Measurements from ENCODE around the gene INTS1.
A peak's percentile ranks its signal among the peaks of the same experiment; 100 is the strongest.

Gene INTS1

DNA sequence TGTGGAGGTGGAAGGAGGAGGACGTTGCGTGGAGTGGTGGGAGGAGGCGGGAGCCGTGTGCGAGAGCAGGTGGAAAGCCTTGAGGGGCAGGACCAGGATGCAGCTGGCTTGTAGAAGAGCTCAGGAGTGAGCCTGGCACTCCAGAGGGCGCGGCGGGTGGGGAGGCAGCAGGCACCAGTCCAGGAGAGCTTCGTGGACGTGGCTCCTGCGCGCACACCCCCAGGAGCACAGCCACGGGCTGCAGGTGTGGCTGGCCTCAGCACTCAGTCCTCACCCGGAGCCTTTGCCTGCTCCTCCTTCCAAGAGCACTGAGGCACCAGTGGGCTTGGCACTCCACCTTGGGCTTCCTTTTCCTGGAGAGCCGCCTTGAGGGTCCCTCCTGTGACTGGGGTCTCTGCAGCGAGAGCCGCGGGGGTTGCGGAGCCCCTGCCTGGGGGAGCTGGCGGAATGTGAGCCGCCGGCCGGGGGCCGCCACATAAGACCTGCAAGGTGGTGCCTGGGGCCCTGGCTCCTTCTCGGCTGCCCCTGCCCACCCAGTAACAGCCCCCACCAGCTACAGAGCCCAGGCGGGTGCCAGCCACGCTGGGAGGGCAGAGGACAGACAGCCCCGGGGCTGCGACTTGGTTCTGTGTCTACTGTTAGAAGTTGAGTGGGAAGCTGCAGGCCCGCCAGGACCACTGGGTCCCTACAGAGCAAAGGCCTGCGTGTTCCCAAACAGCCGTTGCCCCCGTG is 37.4 kb upstream of the INTS1 start:
- DNase-seq: no peak

DNA sequence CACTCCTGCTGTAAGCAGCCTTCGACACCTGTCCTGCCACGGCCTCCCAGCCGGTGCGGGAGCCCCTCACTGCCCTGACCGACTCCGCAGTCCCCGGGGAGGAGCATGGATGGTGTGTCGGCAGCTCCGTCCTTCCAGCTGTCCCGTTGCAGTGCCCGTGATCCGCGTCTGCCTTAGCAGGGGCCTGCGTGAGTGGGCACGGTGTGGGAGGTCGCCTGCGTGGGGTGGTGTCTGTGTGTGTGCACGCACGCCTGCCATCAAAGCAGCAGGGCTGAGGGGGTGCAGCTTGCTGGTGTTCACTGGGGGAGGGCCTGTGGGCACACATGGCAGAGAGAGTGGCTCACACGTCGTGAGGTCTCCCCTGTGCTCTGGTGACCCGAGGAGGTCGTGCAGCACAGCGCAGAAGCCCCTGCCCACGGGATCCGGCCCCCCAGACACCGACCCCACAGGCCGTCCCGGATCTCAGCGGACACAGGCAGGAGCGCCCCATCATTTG is 36.6 kb upstream of the INTS1 start:
- no peak for DNase-seq

DNA sequence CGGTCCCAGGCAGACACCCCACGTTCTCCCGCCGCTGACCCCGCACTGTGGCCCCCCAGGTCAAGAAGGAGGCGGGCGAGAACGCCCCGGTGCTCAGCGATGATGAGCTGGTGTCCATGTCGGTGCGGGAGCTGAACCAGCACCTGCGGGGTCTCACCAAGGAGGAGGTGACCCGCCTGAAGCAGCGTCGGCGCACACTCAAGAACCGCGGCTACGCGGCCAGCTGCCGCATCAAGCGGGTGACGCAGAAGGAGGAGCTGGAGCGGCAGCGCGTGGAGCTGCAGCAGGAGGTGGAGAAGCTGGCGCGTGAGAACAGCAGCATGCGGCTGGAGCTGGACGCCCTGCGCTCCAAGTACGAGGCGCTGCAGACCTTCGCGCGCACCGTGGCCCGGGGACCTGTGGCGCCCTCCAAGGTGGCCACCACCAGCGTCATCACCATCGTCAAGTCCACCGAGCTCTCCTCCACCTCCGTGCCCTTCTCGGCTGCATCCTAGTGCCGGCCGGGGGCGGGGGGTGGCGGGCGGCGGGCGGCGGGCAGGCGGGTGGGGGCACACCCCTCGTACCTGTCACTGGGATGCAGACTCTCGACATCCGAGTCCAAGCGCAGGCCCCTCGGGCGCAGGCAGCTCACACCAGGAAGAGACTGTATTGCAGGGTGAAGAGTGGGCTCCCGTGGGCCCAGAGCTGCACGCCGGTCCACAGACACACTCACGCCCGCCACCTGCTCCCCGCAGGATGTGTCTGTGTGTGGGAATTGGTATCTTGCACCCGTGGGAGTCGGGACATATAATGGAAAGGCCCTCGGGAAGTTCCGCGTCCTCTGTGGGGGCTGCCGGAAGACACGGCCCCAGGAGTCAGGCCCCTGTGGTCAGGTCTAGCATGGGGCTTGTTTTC is 35.9 kb upstream of the INTS1 start:
- DNase-seq: no peak

DNA sequence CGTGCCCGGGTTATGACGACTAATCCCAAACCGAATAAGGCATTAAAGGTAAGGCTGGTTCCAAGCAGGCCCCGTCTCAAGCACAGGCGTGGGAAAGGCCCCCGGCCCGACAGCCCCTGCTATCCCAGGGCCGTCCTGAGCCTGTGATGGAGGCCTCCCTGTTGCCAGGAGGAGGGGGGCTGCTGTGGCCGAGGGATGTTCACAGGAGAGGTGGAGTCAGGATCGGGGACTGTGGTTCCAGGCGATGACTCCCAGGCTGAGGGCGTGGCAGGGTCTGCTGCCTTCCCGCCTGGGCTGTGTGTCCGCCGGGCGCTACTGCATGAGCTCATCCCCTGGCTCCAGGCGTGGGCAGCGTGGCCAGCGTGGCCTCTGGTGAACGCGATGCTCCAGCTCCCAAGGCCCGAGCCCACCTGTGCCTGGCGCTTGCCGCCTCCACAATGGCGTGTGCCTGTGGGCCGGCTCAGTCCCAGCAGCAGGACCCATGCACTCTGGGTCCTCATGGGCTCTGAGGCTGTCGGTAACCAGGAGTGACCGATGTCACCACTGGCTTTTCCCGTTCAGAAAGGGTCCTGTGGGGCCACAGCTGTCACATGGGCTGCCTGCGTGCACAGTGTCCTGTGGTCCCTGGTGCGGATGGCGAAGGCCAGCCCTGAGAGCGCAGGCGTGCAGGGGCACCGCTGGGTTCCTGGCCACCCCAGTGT is 35.1 kb upstream of the INTS1 start:
- no peak for DNase-seq

DNA sequence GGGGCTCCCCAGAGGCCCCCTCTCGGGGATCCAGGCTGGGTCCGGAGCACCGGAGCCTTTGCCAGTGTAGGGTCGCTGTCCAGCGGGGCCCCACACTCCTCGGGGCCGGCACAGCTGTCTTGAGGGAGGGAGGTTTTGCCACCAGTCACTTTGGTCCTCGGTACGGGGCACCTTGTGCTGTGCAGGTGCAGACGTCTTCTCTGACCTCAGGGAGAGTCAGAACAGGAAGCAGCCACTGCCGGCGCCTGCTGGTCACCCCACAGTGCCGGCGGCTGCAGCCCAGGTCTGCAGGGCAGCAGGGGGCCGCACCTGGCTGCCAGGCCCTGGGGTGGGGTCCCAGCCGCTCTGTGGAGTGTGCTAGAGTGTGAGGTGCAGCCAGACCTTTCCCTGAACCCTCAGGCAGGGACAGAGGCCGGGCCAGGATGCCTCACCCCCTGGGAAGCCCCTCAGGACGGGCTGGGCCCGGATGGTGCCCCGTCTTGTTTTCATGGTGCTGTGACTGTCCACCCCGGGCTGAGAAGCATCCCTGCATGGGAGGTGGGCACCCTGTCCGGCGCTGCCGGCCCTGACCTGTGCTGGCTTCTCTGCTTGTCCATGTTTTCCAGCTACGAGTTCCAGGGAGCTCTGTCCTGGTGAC is 34.5 kb upstream of the INTS1 start:
- no peak for DNase-seq

DNA sequence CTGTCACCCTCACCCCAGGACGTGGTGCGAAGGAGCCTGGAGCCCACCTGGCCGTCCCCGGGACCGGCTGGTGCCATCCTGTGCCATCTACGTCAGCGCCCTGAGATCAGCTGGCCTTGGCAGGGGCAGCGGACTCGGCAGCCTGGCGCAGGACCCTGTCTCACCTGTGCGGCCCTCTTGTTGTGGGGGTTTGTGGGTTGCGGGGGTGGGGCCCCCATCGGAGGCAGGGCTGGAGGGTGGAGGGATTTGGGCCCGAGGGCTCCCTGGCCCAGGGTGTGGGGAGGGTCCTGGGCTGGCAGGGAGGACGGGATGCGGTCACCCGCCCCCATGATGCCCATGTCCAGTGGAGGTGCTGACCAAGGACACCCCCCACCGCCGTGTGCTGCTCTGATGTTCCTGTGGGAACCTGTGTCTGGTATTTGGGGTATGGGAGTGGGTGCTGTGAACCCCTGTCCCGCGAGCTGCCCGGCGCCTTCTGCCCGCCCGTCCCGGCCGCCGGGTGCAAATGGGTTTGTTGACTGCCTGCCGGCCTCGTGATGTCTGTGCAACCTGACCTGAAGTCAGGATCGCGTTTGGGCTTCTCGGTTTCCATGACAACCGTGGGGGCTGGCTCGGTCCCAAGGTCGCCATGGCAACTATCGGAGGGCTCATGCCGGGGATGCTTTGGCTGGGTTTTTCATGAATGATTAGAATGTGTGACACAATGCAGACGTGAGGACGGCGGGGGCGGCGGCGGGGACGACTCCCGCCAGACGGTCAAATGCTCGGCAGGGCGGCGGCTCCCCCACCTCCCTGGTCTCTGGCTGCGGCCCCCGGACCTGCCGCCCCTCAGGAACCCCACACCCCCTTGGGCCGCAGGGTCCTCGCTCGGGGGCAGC is 33.6 kb upstream of the INTS1 start:
- DNase-seq: no peak

DNA sequence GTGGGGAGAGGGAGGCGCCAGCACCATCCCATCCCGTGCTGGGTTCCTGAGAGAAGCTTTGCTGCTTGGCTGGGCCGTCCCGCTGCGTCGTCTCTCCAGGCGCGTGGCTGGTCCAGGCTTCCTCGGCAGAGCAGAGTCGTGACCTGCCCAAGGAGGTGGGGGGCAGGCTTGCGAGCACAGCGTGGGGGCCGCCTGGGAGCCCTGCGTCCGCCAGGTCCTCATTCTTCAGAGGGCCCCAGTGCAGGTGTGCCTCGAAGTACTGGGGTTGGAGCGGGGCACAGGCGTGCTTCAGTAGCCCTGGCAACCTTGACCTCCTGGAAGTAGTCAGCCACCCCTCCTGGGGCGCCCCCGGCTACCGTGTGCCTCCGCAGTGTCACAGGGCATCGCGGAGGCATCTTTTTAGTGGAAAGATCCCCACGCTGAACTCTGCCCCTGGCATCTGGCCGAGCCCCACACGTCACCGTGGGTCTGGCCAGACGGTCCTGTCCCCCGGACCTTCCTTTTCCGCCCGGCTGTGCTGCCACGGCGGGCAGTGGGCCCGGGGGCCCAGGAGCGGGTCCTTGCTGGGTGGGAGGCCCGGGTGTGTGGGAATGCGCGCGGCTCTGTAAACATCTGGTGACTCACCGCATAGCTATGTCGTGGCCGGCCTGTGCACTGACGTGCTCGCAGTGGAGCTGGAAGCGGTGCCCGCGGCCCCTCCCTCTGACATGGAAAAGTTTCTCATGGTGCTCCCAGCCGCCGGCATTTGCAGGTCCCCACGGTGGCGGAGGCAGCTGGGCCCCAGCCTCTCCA is 32.8 kb upstream of the INTS1 start:
- no peak for DNase-seq

DNA sequence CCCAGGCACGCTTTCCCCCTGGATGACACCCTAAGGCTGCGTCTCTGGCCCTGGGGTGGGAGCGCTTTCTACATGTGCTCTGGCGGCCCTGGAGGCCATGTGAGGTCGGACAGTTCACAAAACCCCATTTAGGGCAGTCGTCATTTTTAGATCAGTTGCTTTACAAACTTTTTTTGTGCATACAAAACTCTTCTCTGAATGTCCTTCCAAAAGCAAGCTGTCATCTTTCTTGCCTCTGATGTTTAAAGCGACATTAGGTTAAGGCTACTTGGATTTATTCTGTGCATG is 32.2 kb upstream of the INTS1 start:
- no peak for DNase-seq

DNA sequence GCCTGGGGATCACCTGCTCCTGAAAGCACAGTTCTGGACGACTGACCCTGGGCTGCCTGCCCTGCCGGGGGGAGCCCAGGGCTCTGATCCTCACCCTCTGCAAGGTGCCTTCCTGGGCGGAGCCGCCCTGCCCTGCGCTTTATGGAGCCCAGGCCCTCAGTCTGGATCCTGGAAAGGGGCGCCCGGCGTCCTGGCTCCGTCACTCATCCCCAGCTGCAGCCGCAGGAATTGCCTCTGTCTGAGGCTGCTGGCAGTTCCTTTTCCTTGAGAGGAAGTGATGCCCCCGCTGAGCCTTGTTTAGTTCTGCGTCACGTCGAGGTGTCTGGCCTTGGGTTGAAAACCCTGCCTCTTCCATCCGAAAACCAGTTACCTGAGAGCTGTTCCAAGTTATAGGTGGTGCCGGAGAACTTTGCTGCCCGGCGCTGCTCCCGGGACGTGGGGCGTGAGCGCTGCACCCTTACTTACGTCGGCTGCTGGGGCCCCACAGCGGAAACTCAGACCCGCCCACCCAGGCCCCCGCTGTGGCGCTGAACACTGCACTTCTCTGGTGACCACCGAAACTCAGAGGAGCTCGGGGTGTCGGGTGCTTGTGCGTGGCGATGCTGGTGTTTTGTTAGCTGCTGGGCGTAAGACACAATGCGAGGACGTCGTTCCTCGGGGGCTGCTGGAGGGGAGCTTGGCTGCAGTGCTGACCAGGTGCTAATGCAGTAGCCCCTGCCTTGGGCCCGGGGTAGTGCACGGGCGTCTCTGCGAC is 31.7 kb upstream of the INTS1 start:
- no peak for DNase-seq

DNA sequence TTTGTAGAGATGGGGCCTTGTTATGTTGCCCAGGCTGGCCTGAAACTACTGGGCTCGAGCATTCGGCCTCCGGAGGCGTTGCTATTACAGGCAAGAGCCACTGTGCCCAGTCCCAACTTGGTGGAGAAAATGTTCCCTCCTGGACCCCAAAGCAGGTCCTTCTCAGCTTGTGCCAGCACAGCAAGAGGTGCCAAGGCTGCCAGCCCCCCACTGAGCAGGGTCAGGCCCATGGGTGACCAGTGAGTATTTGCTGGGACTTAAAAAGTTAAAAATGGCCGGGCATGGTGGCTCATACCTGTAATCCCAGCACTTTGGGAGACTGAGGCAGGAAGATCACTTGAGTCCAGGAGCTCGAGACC is 30.9 kb upstream of the INTS1 start:
- no peak for DNase-seq

DNA sequence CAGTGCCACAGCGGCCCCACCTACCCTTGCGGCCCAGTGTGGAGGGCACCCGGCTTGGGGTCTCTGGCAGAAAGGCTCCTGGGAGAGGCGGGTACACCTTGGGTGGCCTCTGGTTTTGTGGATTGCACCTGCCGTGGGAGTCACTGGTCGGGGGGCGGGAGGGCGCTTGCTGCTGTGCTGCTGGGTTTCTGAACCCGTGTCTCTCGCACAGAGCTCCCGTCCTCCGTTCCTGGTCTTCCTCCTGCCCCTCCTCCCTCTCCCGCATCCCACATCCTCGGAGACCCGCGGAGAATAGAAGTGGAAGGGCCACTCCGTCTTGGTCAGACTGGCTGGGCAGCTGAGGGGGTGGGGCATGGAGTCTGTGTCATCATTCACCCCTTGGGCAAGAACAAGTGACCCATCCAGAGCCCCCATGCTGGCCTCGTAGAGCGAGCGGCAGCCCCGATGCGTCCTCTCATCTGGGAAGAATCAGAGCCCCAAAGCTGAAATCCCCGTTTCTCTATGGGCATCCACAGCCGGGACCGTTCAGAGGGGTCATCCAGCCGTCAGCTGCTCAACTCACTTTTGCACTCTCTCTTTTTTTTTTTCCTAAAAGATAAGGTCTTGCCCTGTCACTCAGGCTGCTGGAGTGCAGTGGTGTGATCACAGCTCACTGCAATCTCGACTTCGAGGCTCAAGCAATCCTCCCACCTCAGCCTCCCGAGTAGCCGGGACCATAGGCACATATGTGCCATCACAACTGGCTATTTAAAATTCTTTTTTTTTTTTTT is 30.3 kb upstream of the INTS1 start:
- DNase-seq: no peak

DNA sequence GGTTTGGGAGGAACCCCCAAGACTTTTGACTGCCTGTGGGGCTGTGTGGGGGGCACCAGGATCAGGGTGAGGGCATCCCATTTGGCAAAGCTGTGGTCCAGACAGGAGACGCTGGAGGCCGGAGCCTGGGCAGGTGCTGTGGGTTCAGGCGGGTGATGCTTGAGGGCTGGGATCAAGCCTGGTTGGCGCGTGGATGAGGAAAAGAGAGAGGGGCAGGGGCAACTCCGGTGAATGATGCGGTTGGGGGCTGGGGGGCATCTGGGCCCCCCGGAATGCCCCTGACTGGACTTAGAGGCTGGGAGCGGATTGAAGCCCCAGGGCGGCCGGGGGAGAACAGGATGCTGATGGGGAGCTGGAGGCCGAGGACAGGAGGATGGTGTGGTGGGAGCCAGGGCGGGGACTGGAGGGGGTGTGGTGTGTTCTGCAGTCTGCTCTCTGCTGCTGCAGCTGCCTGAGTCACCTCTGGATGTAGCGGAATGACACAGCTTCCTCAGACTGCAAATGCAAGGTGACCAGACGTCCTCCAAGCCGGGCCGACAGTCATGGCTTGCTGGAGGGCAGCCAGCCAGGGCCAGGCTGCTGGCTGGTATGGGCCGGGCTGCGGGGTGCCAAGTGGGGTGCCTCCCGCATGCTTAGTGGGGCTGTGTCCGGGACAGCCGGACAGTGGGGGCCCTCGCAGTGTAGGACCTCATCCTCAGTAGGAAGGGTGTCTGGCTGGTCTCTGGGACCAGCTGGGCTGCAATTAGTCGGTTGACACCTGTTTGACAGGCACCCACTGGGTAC is 29.5 kb upstream of the INTS1 start:
- no peak for DNase-seq

DNA sequence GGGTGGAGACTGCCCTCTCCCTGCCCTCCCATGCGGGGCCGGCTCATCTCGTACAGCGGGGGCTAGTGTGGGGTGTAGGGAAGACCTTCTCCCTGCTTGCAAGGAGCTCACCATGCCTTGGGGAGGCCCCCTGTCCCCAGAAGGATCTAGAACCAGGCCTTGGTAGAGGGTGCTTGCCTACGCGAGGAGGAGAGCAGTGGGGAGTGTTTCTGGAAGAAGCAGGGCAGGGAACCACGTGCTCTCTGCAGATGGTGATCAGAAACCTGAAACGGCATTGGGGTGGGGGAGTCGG is 29.0 kb upstream of the INTS1 start:
- no peak for DNase-seq

DNA sequence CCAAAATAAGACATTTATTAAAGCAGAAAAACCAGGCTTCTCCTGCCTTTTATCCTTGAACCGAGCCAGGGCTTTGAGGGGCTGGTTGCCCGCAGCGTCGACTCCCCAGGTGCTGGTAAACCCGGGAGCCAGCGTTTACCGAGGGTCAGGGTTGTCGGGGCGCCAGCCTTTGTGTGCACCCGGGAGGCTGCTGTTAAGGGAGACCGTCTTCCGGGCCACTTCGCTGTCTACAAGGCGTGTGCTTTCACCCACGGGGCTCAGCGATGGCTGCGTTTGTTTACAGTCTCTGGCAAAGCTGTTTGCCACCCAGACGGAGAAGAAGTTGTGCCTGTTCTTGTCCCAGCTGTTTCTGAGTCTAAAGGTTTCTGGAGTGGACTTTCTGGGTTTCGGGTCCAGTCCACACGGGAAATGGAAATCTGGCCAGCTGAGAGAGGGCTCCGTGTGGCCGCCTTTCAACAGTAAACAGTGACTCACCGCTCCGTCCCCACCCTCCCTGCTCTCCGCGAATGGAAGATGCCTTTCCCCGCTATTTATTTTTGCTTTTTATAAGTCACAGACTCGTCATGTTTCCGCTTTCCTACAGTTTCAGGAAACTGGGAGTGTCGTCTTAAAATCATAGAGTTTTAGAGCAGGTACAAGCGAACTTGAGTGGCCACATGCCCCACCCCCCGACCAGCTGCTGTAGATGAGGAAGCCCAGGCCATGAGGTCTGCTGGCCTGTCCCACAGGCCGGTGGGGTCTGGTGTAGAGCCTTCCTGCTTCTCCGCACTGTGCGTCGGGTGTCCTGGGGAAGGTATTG is 28.5 kb upstream of the INTS1 start:
- peak; percentile 63 for DNase-seq

DNA sequence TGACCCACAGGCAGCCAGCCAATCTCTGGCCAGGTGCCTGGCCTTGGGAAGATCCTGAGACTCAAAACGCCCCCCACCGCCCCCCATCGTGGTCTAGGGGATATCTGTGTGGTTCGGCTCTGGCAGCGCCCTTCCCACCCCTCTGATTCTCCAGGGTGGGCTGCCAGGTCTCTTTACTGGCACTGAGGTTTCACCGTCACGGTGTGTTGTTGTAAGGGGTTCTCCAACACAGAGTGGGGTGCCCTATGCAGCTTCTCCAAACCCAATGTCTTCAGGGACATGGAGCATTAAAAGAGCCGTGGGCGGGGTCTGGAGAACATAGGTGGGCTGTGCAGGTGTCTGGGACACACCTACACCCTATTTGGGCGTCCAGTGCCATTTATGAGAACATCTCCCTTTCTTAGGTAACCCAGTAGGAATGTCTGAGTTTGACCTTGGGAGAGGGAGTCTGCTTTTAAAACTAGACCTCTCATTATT is 27.8 kb upstream of the INTS1 start:
- no peak for DNase-seq

DNA sequence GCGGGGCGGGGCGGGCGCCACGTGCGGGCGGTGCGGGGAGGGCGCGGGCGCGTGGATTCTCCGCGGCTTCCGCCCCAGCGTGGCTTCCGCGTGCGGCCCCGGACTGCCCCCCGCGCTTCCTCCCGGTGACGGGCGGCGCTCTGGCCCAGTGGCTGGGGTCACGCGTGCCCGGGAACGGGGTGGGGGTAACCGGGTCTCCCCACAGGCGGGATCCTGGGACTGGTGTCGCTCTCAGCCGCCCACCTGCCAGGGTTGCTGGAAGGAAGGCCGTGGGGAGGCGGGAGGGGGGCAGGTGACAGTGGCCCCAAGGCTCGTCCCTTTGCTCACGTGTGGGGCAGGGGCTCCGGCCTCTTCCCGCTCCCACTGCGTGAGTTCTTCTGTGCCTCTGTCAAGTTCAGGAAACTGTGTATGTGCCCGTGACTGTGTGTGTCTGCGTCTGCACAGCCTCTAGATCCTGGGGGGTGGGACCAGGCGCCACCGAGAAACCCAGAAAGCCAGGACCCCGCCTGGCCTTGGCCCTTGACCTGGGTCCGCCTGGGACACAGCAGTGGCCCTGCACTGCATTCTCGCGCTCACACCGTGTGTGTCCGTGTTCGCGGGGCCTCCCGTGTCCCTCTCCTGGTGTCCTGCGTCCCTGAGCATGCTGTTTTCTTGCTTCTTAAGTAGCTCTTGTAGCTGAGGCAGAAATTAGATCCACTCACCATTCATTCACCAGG is 27.2 kb upstream of the INTS1 start:
- peak; percentile 43 for DNase-seq

DNA sequence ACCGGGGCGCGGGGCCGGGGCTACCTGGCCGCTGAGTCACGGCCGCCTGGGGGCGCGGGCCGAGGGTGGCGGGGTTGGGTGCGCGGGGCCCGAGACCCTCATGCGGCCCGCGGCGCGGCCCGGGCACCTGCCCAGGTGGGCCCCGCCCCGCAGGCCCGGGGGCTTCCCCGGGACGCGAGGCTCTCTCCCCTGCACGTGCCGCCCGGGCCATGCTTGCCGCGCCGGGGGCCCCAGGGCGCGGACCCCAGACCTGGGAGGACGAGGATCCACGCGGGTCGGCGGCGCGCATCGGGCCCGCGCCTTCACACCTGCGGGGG is 26.7 kb upstream of the INTS1 start:
- peak; percentile 34 for DNase-seq

All from effector CD4-positive, alpha-beta T cell (primary cell).